RKO (cell line): Measurements from ENCODE around the gene MAP3K5.

Experiments used
- DNase-seq: peaks from one replicate; pipeline ENCODE4 v3.0.0-alpha.2; 2016; ENCODE audit warnings: low spot score

The MAP3K5 gene

GRCh38 chr6:136750696-136751521 is 41.4 kb downstream of the MAP3K5 start:
- DNase-seq: no peak

GRCh38 chr6:136749359-136749997 is 42.8 kb downstream of the MAP3K5 start:
- DNase-seq: no peak

- DNase-seq: no peak
Measured at GRCh38 chr6:136747507-136747906, 44.8 kb downstream of the MAP3K5 start.

GRCh38 chr6:136745300-136745699 is 47.0 kb downstream of the MAP3K5 start:
- no peak for DNase-seq

GRCh38 chr6:136744889-136745288 is 47.4 kb downstream of the MAP3K5 start:
- DNase-seq: no peak

GRCh38 chr6:136742125-136742524 is 50.2 kb downstream of the MAP3K5 start:
- no peak for DNase-seq

- no peak for DNase-seq
Measured at GRCh38 chr6:136740050-136740974, 52.0 kb downstream of the MAP3K5 start.

- no peak for DNase-seq
Measured at GRCh38 chr6:136739501-136739900, 52.8 kb downstream of the MAP3K5 start.

GRCh38 chr6:136739071-136739470 is 53.2 kb downstream of the MAP3K5 start:
- DNase-seq: no peak

- no peak for DNase-seq
Measured at GRCh38 chr6:136738692-136739057, 53.6 kb downstream of the MAP3K5 start.

- DNase-seq: no peak
Measured at GRCh38 chr6:136737871-136738691, 54.2 kb downstream of the MAP3K5 start.

- no peak for DNase-seq
Measured at GRCh38 chr6:136737374-136737844, 54.9 kb downstream of the MAP3K5 start.

GRCh38 chr6:136736281-136736960 is 55.9 kb downstream of the MAP3K5 start:
- DNase-seq: no peak

- DNase-seq: no peak
Measured at GRCh38 chr6:136734977-136735376, 57.3 kb downstream of the MAP3K5 start.

- no peak for DNase-seq
Measured at GRCh38 chr6:136732889-136733288, 59.4 kb downstream of the MAP3K5 start.

GRCh38 chr6:136729832-136730231 is 62.4 kb downstream of the MAP3K5 start:
- DNase-seq: no peak

- DNase-seq: no peak
Measured at GRCh38 chr6:136728976-136729515, 63.2 kb downstream of the MAP3K5 start.

GRCh38 chr6:136728033-136728939 is 64.0 kb downstream of the MAP3K5 start:
- no peak for DNase-seq

- no peak for DNase-seq
Measured at GRCh38 chr6:136726837-136727557, 65.3 kb downstream of the MAP3K5 start.
